Measurements from ENCODE around the gene LYSMD1.

- TF ChIP-seq EZH2 (IDR thresholded peaks at IDR 0.05; ENCODE audit: insufficient read depth, low read length) (no peak), CTCF (IDR thresholded peaks at IDR 0.05; ENCODE audit: insufficient read depth, low read depth, low read length) (no peak)
Observed at GRCh38 chr1:151187205-151187604, 21.5 kb upstream of the LYSMD1 start.
